ENCODE data around the gene SNRPD1.

The SNRPD1 gene

GRCh38 chr18:21597620-21598019 is 14.5 kb upstream of the SNRPD1 start (continued):
- TF ChIP-seq TCF7L2 (IDR thresholded peaks at IDR 0.05; ENCODE audit: borderline replicate concordance, low read depth, low read length), result no peak
- TF ChIP-seq AEBP2 (tag by site-specific recombination; IDR thresholded peaks at IDR 0.05; ENCODE audit: borderline replicate concordance), result no peak
- TF ChIP-seq ZNF37A (tag by site-specific recombination; IDR thresholded peaks at IDR 0.05), result no peak
- TF ChIP-seq YY1 (tag by site-specific recombination; IDR thresholded peaks at IDR 0.05), result no peak
- no peak for TF ChIP-seq SALL2 (tag by site-specific recombination; IDR thresholded peaks at IDR 0.05; ENCODE audit: borderline replicate concordance)
- no peak for TF ChIP-seq ZNF521 (tag by site-specific recombination; IDR thresholded peaks at IDR 0.05)
- no peak for TF ChIP-seq BCL11A (tag by site-specific recombination; IDR thresholded peaks at IDR 0.05; ENCODE audit: low read depth)

GRCh38 chr18:21598726-21599584 is 13.2 kb upstream of the SNRPD1 start:
- Histone ChIP-seq H3K9me3 (ENCODE audit: control insufficient read depth, insufficient read depth, low read depth, low read length) (no peaks in the 10 kb centered on the region), H3K4me1 (ENCODE audit: control insufficient read depth, insufficient read depth, low read length) (0 out of 2 replicates have a peak, but pooled peaks cover 4% of the 10 kb centered on the region), H3K27ac (ENCODE audit: extremely low read depth, low read depth, low read length) (peak overlapping the region; percentile 80), H3K36me3 (ENCODE audit: control insufficient read depth in 2 of 2, insufficient read depth in 1 of 2, low read length in 2 of 2) (peaks cover 6 to 8% of the 10 kb centered on the region in 2 experiments; a peak in 2 of 3 replicates), H3K4me3 (ENCODE audit: low read depth, low read length) (peak overlapping the region; percentile 91)
- ChIA-PET POLR2A (interaction anchor here (0.7 to 2.5 kb wide), 4 partner anchors 13 to 255 kb away, joined by 3 to 67 read pairs (median 4); partner anchors contain the start of gene SNRPD1), CTCF (interaction anchor here (0.7 to 4.8 kb wide), 7 partner anchors 12 to 403 kb away, joined by 3 to 89 read pairs (median 4); partner anchors contain the start of gene SNRPD1)
- TF ChIP-seq GLIS1 (tag by site-specific recombination; IDR thresholded peaks at IDR 0.05) (0 out of 2 replicates have a peak, but pooled peaks have one; percentile 12), ZNF132 (tag by site-specific recombination; IDR thresholded peaks at IDR 0.05; ENCODE audit: borderline replicate concordance) (no peak), TRIM28 (IDR thresholded peaks at IDR 0.05; ENCODE audit: borderline replicate concordance, low read length) (peak; percentile 55; the same call in 1 of the 2 replicates), PATZ1 (tag by site-specific recombination; IDR thresholded peaks at IDR 0.05) (peak; percentile 38), ZNF121 (tag by site-specific recombination; IDR thresholded peaks at IDR 0.05) (0 out of 2 replicates have a peak, but pooled peaks have one; percentile 53), ZFP37 (tag by site-specific recombination; IDR thresholded peaks at IDR 0.05) (no peak), SP2 (tag by site-specific recombination; IDR thresholded peaks at IDR 0.05) (0 out of 2 replicates have a peak, but pooled peaks have one; percentile 10), ZNF335 (tag by site-specific recombination; conservative IDR thresholded peaks at IDR 0.05) (peak; percentile 59), WT1 (tag by site-specific recombination; IDR thresholded peaks at IDR 0.05) (0 out of 2 replicates have a peak, but pooled peaks have one; percentile 43), ZNF639 (tag by site-specific recombination; IDR thresholded peaks at IDR 0.05) (no peak), ZNF324 (tag by site-specific recombination; IDR thresholded peaks at IDR 0.05) (no peak), ZNF580 (tag by site-specific recombination; IDR thresholded peaks at IDR 0.05) (0 out of 2 replicates have a peak, but pooled peaks have one; percentile 19), SCRT1 (tag by site-specific recombination; IDR thresholded peaks at IDR 0.05; ENCODE audit: borderline replicate concordance) (0 out of 2 replicates have a peak, but pooled peaks have one; percentile 13), ZBTB11 (tag by site-specific recombination; conservative IDR thresholded peaks at IDR 0.05; ENCODE audit: low read depth) (0 out of 2 replicates have a peak, but pooled peaks have one; percentile 10), ZNF366 (tag by site-specific recombination; conservative IDR thresholded peaks at IDR 0.05) (no peak), ZNF398 (tag by site-specific recombination; IDR thresholded peaks at IDR 0.05) (peak; percentile 12; the same call in 1 of the 2 replicates)
